Right lung (tissue), 5 donors: ENCODE measurements around the gene SORBS1. TPM values are rescaled to one million over a fixed set of nuclear protein-coding genes. Genes with fewer than 3 reads are reported as not detected.

Experiments used
- DNase-seq, 2 donors: peaks; one replicate each; pipeline ENCODE4 v3.0.0-alpha.2; 2013
- polyA plus RNA-seq, 5 donors: library from polyadenylated mRNA; unstranded; fragments of 120-200 nt; gene quantifications; one replicate each; pipeline versions ENCODE4 v1.2.1 to v1.2.3, GENCODE V29; 2013; ENCODE audit warnings: inconsistent platforms in 1 of 5, low replicate concordance in 1 of 5; ENCODE audit not compliant: insufficient read length in 5 of 5, insufficient read depth in 1 of 5

SORBS1 gene
- polyA plus RNA-seq, 5 donors, result 19.1 to 42.2 (median 31.5) TPM

GRCh38 chr10:95324436-95325268, 236.5 kb downstream of the SORBS1 start:
- no peak for DNase-seq

GRCh38 chr10:95321554-95322301, 239.4 kb downstream of the SORBS1 start:
- DNase-seq, result no peak

GRCh38 chr10:95319239-95319638, 241.9 kb downstream of the SORBS1 start:
- peak in 1 of 2 donors; percentile 48 for DNase-seq

- no peak for DNase-seq
Observed at GRCh38 chr10:95315509-95315908, 245.7 kb downstream of the SORBS1 start.

GRCh38 chr10:95314192-95314918, 246.8 kb downstream of the SORBS1 start:
- DNase-seq, result no peak

GRCh38 chr10:95312986-95313495, 248.1 kb downstream of the SORBS1 start:
- DNase-seq, result no peak

GRCh38 chr10:95312257-95312656, 248.9 kb downstream of the SORBS1 start:
- no peak for DNase-seq

GRCh38 chr10:95309958-95310357, 251.2 kb downstream of the SORBS1 start:
- no peak for DNase-seq

GRCh38 chr10:95308389-95309302, 252.5 kb downstream of the SORBS1 start:
- DNase-seq, result no peak

GRCh38 chr10:95306851-95307250, 254.3 kb downstream of the SORBS1 start:
- no peak for DNase-seq

- no peak for DNase-seq
Observed at GRCh38 chr10:95306318-95306650, 254.9 kb downstream of the SORBS1 start.

GRCh38 chr10:95305606-95306317, 255.4 kb downstream of the SORBS1 start:
- DNase-seq, result no peak

GRCh38 chr10:95304976-95305375, 256.2 kb downstream of the SORBS1 start:
- DNase-seq, result no peak

GRCh38 chr10:95304463-95304862, 256.7 kb downstream of the SORBS1 start:
- DNase-seq, result no peak

GRCh38 chr10:95303950-95304349, 257.2 kb downstream of the SORBS1 start:
- no peak for DNase-seq

GRCh38 chr10:95303535-95303934, 257.6 kb downstream of the SORBS1 start:
- DNase-seq, result no peak

GRCh38 chr10:95300022-95300539, 261.1 kb downstream of the SORBS1 start:
- DNase-seq, result no peak

- DNase-seq, result no peak
Observed at GRCh38 chr10:95297402-95297801, 263.8 kb downstream of the SORBS1 start.

GRCh38 chr10:95296764-95297163, 264.4 kb downstream of the SORBS1 start:
- DNase-seq, result no peak
